Endometrial microvascular endothelial cells (primary cell): ENCODE measurements around the gene SLC50A1. TPM values are rescaled to one million over a fixed set of nuclear protein-coding genes. Genes with fewer than 3 reads are reported as not detected.

Source experiments
- in situ Hi-C: cut with HindIII; loops from 2 replicates; pipeline ENCODE4 v1.10.0; 2017; ENCODE audit warnings: low sequenced_read_pairs, low pct_unique_long_range_greater_than_20kb; ENCODE audit errors: inconsistent ontology term
- total RNA-seq: library from RNA; depleted of rRNA; stranded (reverse); fragments of >200 nt; gene quantifications from one replicate; pipeline ENCODE4 v1.2.3, GENCODE V29; 2015; ENCODE audit errors: inconsistent ontology term

SLC50A1 gene
- total RNA-seq, 1 donor from 2014 or later: 47.1 TPM

- in situ Hi-C loops: no loop called here
Observed at GRCh38 chr1:155177918-155178281, 42.2 kb downstream of the SLC50A1 start.

GRCh38 chr1:155178441-155179111 lies 42.9 kb downstream of the SLC50A1 start:
- in situ Hi-C loops: no loop called here

- in situ Hi-C loops: no loop called here
Observed at GRCh38 chr1:155179112-155180031, 43.7 kb downstream of the SLC50A1 start.

GRCh38 chr1:155181371-155182051 lies 45.9 kb downstream of the SLC50A1 start:
- in situ Hi-C loops: no loop called here

- in situ Hi-C loops: no loop called here
Observed at GRCh38 chr1:155182052-155182550, 46.4 kb downstream of the SLC50A1 start.

GRCh38 chr1:155183775-155184221 lies 48.1 kb downstream of the SLC50A1 start:
- in situ Hi-C loops: no loop called here

- in situ Hi-C loops: no loop called here
Observed at GRCh38 chr1:155184351-155184811, 48.7 kb downstream of the SLC50A1 start.

GRCh38 chr1:155184835-155185782 lies 49.5 kb downstream of the SLC50A1 start:
- in situ Hi-C loops: no loop called here

GRCh38 chr1:155185783-155186066 lies 50.1 kb downstream of the SLC50A1 start:
- in situ Hi-C loops: no loop called here

- in situ Hi-C loops: no loop called here
Observed at GRCh38 chr1:155186067-155186793, 50.6 kb downstream of the SLC50A1 start.

- in situ Hi-C loops: no loop called here
Observed at GRCh38 chr1:155186794-155187455, 51.3 kb downstream of the SLC50A1 start.

GRCh38 chr1:155187456-155187891 lies 51.8 kb downstream of the SLC50A1 start:
- in situ Hi-C loops: no loop called here

GRCh38 chr1:155188268-155188667 lies 52.6 kb downstream of the SLC50A1 start:
- in situ Hi-C loops: no loop called here

Other genes starting within 250 kb of the SLC50A1 start
- gene PMVK, start 199.1 kb upstream of the SLC50A1 start, total RNA-seq: 16.1 TPM
- 34.9 TPM for gene PBXIP1, start 179.8 kb upstream of the SLC50A1 start, total RNA-seq
- gene PYGO2, start 174.1 kb upstream of the SLC50A1 start, total RNA-seq: 14.5 TPM
- gene SHC1, start 165.1 kb upstream of the SLC50A1 start, total RNA-seq: 406 TPM
- gene CKS1B, start 161.2 kb upstream of the SLC50A1 start, total RNA-seq: 125 TPM
- gene FLAD1, start 152.5 kb upstream of the SLC50A1 start, total RNA-seq: 47.9 TPM
- not detected for gene LENEP, start 142.3 kb upstream of the SLC50A1 start, total RNA-seq
- gene ZBTB7B, start 133.1 kb upstream of the SLC50A1 start, total RNA-seq: 15.3 TPM
- 0.28 TPM for gene DCST2, start 102.1 kb upstream of the SLC50A1 start, total RNA-seq
- gene DCST1, start 102.0 kb upstream of the SLC50A1 start, total RNA-seq: not detected
- 337 TPM for gene ADAM15, start 84.5 kb upstream of the SLC50A1 start, total RNA-seq
- gene EFNA4, start 72.1 kb upstream of the SLC50A1 start, total RNA-seq: 15.8 TPM
- gene EFNA3, start 57.0 kb upstream of the SLC50A1 start, total RNA-seq: 2.0 TPM
- gene EFNA1, start 8.0 kb upstream of the SLC50A1 start, total RNA-seq: 8.7 TPM
- gene DPM3, start 4.7 kb downstream of the SLC50A1 start, total RNA-seq: 173 TPM
- 191 TPM for gene KRTCAP2, start 37.5 kb downstream of the SLC50A1 start, total RNA-seq
- 2.4 TPM for gene TRIM46, start 38.0 kb downstream of the SLC50A1 start, total RNA-seq
- gene THBS3, start 72.0 kb downstream of the SLC50A1 start, total RNA-seq: 3.1 TPM
- gene MTX1, start 72.8 kb downstream of the SLC50A1 start, total RNA-seq: 76.7 TPM
- 20.0 TPM for gene ENTREP3, start 119.6 kb downstream of the SLC50A1 start, total RNA-seq
- gene SCAMP3, start 126.5 kb downstream of the SLC50A1 start, total RNA-seq: 77.1 TPM
- gene CLK2, start 137.7 kb downstream of the SLC50A1 start, total RNA-seq: 33.1 TPM
- 0.19 TPM for gene HCN3, start 141.6 kb downstream of the SLC50A1 start, total RNA-seq
- not detected for gene PKLR, start 165.6 kb downstream of the SLC50A1 start, total RNA-seq
- 362 TPM for gene FDPS, start 173.0 kb downstream of the SLC50A1 start, total RNA-seq
- 32.8 TPM for gene RUSC1, start 185.0 kb downstream of the SLC50A1 start, total RNA-seq